RWPE2 (cell line): Measurements from ENCODE around the gene FARSB.
A peak's percentile ranks its signal among the peaks of the same experiment; 100 is the strongest.

Source experiments
- ATAC-seq: fragments of 200-7000 bp; cut with Tn5 transposase; 3 replicates; pipeline ENCODE4 v1.9.1; 2021; ENCODE audit warnings: low read depth
- DNase-seq: peaks from one replicate; pipeline ENCODE4 v3.0.0-alpha.2; 2020; ENCODE audit warnings: low spot score
- H3K27ac ChIP-seq: fragments of 450-650 bp; 2 replicates; pipeline ENCODE4 v1.5.1; 2017; ENCODE audit warnings: mild to moderate bottlenecking; ENCODE audit not compliant: poor library complexity, severe bottlenecking
- H3K27me3 ChIP-seq: fragments of 250-450 bp; sonication (Bioruptor Pico); 2 replicates; pipeline ENCODE4 v1.5.1; 2021; ENCODE audit warnings: mild to moderate bottlenecking, moderate library complexity; ENCODE audit not compliant: insufficient read depth, poor library complexity, severe bottlenecking
- H3K36me3 ChIP-seq: fragments of 250-450 bp; sonication (Bioruptor Pico); 2 replicates; pipeline ENCODE4 v1.5.1; 2020; ENCODE audit warnings: low read depth, mild to moderate bottlenecking, moderate library complexity
- H3K4me1 ChIP-seq: fragments of 250-450 bp; sonication (Bioruptor Pico); 2 replicates; pipeline ENCODE4 v1.5.1; 2021; ENCODE audit warnings: mild to moderate bottlenecking, moderate library complexity; ENCODE audit not compliant: insufficient read depth, poor library complexity, severe bottlenecking
- H3K4me3 ChIP-seq: fragments of 250-450 bp; sonication (Bioruptor Pico); 2 replicates; pipeline ENCODE4 v1.5.1; 2021; ENCODE audit warnings: mild to moderate bottlenecking, moderate library complexity; ENCODE audit not compliant: severe bottlenecking
- H3K9me3 ChIP-seq: fragments of 250-450 bp; sonication (Bioruptor Pico); 2 replicates; pipeline ENCODE4 v1.5.1; 2021; ENCODE audit warnings: mild to moderate bottlenecking, moderate library complexity; ENCODE audit not compliant: severe bottlenecking
- CTCF ChIP-seq: fragments of 450-650 bp; IDR thresholded peaks from one replicate; pipeline ENCODE4 v1.5.1; 2017; ENCODE audit warnings: mild to moderate bottlenecking, moderate library complexity; ENCODE audit not compliant: poor library complexity, severe bottlenecking

FARSB gene

DNA sequence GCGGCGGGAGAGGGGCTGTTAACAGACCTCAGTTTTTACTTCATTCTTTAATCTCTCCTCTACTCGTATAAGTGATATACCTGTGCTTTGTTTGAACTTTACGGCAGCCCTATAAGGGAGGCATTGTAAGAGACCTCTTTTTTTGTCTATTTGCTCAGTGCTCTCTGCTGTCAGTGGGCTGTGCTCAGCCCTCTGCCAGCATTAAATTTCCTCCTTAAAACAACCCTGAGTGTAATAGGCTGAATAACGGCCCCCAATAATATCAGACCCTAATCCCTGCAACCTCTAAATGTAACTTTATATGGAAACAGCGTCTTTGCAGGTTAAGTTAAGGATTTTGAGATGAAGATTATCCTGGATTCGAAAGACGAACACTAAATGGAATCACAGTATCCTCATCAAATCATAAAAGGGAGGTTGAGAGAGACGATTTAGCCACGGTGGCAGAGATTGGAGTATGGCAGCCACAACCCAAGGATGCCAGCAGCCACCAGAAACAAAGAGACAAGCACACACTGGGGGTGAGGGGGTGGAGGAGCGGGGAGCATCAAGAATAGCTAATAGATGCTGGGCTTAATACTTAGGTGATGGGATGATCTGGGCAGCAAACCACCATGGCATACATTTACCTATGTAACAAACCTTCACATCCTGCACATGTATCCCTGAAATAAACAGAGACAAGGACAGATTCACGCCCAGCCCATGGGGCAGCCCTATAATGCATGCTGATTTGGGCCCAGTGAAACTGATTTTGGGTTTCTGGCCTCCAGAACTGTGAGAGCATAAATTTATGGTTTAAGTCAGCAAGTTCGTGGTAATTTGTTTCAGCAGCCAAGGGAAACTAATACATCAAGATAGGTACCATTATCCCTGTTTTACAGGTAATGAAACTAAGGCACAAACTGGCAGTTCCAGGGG, 894 bp upstream of the FARSB start:
- no peaks in the 10 kb centered on the region for H3K9me3 ChIP-seq
- no peaks in the 10 kb centered on the region for H3K27me3 ChIP-seq
- H3K36me3 ChIP-seq: peaks cover 4% of the 10 kb centered on the region; the same call in 1 of the 2 replicates
- ATAC-seq: peak; percentile 32
- no peak for DNase-seq
- no peak for TF ChIP-seq CTCF
- peak overlapping the region; percentile 57 for H3K27ac ChIP-seq
- peaks cover 16% of the 10 kb centered on the region for H3K4me1 ChIP-seq
- H3K4me3 ChIP-seq: peak overlapping the region; percentile 95

GRCh38 chr2:222653280-222653679, 2.6 kb downstream of the FARSB start:
- peak overlapping the region; percentile 4 for H3K27ac ChIP-seq
- no peak for ATAC-seq
- H3K27me3 ChIP-seq: no peaks in the 10 kb centered on the region
- H3K36me3 ChIP-seq: peaks cover 17% of the 10 kb centered on the region
- H3K4me3 ChIP-seq: no peak overlapping the region
- no peak for TF ChIP-seq CTCF
- no peaks in the 10 kb centered on the region for H3K9me3 ChIP-seq
- no peak for DNase-seq
- peaks cover 16% of the 10 kb centered on the region for H3K4me1 ChIP-seq

DNA sequence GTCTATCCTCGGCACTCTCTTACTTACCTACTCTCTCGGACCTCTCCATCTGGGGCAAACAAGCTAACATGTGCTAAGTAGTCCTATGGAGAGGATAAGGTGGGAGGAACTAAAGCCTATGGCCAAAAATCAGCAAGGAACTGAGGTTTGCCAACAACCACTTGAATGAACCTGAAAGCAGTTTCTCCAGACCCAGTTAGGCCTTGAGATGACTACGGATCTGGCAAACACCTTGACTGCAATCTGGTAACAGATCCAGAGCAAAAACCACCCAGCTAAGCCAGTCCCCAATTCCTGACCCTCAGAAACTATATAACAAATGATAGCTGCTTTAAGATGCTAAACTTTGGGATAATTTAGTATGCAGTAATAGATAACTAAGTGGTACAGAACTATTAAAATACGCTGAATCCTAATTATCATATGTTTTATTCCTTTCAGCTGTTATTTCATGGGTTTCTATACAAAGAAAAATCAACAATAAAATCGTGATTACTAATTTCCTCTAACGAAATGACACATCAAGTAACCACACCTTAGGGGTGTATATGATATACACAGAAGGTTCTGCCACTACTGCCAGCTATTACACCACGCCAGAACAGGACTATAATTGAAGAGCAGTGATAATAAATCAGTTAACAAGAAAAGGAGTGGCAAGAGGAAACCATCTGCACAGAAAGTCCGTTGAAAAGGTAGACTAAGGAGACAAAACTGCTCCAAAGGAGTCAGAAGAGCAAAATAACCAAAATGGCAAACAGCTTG, 3.2 kb downstream of the FARSB start:
- no peaks in the 10 kb centered on the region for H3K9me3 ChIP-seq
- ATAC-seq: no peak
- H3K4me1 ChIP-seq: peaks cover 16% of the 10 kb centered on the region
- H3K27me3 ChIP-seq: no peaks in the 10 kb centered on the region
- TF ChIP-seq CTCF: no peak
- no peak overlapping the region for H3K4me3 ChIP-seq
- peak overlapping the region; percentile 4 for H3K27ac ChIP-seq
- H3K36me3 ChIP-seq: peaks cover 23% of the 10 kb centered on the region
- DNase-seq: no peak

GRCh38 chr2:222651718-222652418, 4.0 kb downstream of the FARSB start:
- peaks cover 16% of the 10 kb centered on the region for H3K4me1 ChIP-seq
- H3K36me3 ChIP-seq: peaks cover 31% of the 10 kb centered on the region
- no peak for TF ChIP-seq CTCF
- no peak overlapping the region for H3K27ac ChIP-seq
- no peak for ATAC-seq
- H3K9me3 ChIP-seq: no peaks in the 10 kb centered on the region
- H3K27me3 ChIP-seq: no peaks in the 10 kb centered on the region
- no peak overlapping the region for H3K4me3 ChIP-seq
- no peak for DNase-seq
